ENCODE results near the gene PLEKHA1.
A peak's percentile ranks its signal among the peaks of the same experiment; 100 is the strongest.

The PLEKHA1 gene

DNA sequence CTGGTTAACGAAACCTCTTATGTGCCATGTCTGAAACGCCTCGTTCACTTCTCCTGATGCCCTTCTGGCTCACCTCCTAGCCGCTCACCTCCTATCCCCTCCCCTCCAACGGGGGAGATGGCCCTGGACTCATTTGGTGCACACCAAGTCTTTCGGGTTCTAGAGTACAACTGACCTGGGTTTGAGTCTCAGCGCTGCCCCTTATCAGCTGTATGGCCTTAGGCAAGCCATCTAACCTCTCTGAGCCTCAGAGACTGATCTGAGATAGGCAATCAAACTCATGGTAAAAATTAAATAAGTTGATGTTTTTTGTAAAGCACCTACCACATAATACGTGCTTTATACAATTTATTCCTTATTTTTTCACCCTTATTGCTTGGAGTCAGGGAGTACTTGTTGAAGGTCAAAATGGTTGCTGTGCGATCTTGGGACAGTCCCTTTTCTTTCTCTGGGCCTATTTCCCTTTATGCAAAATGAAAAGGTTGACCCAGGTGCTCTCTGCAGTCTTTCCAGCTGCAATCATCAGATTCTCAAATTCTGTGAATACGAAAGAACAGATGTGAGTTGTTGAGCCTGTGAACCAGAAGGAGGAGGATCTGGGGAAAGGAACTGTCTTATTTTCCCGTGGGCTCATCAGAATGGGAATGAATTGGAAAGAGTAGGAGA, 31.2 kb upstream of the PLEKHA1 start:
- no peak for DNase-seq
- Histone ChIP-seq H3K4me3 (ENCODE audit: low read depth, low read length) (no peak overlapping the region), H3K27me3 (replicated peaks) (no peaks in the 10 kb centered on the region), H3K36me3 (replicated peaks) (no peaks in the 10 kb centered on the region), H3K27ac (no peak overlapping the region)
- in situ Hi-C loops (cut with HindIII; ENCODE audit: low pct_ligation_motif_present, low sequenced_read_pairs): no loop called here
- TF ChIP-seq, protein P1, sequence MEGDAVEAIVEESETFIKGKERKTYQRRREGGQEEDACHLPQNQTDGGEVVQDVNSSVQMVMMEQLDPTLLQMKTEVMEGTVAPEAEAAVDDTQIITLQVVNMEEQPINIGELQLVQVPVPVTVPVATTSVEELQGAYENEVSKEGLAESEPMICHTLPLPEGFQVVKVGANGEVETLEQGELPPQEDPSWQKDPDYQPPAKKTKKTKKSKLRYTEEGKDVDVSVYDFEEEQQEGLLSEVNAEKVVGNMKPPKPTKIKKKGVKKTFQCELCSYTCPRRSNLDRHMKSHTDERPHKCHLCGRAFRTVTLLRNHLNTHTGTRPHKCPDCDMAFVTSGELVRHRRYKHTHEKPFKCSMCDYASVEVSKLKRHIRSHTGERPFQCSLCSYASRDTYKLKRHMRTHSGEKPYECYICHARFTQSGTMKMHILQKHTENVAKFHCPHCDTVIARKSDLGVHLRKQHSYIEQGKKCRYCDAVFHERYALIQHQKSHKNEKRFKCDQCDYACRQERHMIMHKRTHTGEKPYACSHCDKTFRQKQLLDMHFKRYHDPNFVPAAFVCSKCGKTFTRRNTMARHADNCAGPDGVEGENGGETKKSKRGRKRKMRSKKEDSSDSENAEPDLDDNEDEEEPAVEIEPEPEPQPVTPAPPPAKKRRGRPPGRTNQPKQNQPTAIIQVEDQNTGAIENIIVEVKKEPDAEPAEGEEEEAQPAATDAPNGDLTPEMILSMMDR (IDR thresholded peaks at IDR 0.05; ENCODE audit: low read depth, low read length, missing control alignments): no peak

DNA sequence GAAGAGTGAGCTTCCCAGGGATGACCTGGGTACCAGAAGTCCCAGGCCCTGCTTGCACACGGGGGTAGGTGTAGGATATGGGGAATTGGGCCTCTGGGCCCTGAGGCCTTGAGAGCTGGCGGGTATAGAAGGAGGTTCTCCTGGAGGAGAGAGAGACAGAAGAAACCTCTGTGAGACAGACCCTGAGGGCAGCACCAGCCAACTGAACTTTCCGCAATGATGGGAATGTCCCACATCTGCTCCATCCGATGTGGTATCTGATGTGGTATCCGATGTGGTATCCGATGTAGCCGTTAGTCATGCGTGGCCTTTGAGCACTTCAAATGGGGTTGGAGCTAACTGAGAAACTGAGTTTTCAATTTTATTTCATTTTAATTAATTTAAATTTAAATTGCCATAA, 30.6 kb upstream of the PLEKHA1 start:
- H3K27ac ChIP-seq: no peak overlapping the region
- TF ChIP-seq, protein P1 (IDR thresholded peaks at IDR 0.05; ENCODE audit: low read depth, low read length, missing control alignments): no peak
- H3K36me3 ChIP-seq (replicated peaks): no peaks in the 10 kb centered on the region
- no peaks in the 10 kb centered on the region for H3K27me3 ChIP-seq (replicated peaks)
- in situ Hi-C loops (cut with HindIII; ENCODE audit: low pct_ligation_motif_present, low sequenced_read_pairs): no loop called here
- H3K4me3 ChIP-seq (ENCODE audit: low read depth, low read length): no peak overlapping the region
- DNase-seq: no peak

DNA sequence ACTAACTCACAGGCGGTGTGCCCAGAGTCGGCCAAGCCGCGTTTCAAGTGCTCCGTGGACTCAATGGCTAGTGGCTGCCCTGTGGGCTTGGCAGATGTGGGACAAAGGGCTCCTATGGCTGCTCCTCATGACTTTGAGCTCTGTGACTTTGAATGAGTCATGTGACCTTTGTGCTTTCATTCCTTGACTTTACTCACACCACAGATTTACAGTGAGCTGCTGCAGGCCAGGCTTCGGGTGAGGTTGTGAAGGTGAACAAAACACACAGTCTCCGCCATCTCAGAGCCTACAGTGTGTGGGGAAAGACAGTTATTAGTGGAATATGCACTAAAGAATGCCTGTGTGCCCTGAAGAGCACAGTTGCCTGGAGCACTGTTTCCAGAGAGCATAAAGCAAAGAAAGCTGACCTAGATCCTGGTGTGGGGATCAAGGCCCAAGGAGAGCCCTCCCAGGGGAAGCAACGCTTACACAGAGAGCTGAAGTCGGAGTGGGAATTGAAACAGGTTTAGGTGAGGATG, 29.7 kb upstream of the PLEKHA1 start:
- H3K27me3 ChIP-seq (replicated peaks): no peaks in the 10 kb centered on the region
- H3K36me3 ChIP-seq (replicated peaks): no peaks in the 10 kb centered on the region
- no peak overlapping the region for H3K4me3 ChIP-seq (ENCODE audit: low read depth, low read length)
- TF ChIP-seq, protein P1 (IDR thresholded peaks at IDR 0.05; ENCODE audit: low read depth, low read length, missing control alignments): no peak
- H3K27ac ChIP-seq: no peak overlapping the region
- in situ Hi-C loops (cut with HindIII; ENCODE audit: low pct_ligation_motif_present, low sequenced_read_pairs): no loop called here
- DNase-seq: peak; percentile 20

DNA sequence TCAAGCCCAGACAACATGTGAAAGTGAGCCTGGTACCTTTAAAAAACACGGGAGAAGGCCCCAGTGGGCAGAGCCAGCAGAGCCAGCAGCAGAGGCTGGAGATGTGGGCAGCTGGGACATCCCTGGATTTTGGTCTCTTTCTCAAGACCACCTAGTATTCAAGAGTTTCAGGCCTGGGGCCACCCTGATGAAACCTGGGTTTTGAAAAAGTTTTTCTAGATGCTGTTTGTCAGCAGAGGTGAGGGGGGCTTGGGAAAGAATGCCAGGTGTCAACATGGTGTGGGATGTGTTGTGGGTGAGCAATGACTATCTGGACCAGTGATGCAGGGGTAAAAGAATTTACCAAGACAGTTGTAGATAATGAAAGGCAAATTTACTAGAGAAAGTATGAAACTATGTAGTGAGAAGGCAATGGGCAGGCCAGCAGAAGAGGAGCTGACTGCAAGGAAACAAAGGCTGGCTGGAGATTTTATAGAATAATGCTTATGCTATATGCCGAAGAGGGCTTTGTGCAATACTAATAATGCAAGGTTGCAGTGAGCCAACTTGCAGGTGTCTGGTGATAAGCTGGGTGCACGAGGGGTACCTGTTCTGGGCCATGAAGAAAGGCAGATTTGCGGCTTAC, 28.1 kb upstream of the PLEKHA1 start:
- in situ Hi-C loops (cut with HindIII; ENCODE audit: low pct_ligation_motif_present, low sequenced_read_pairs): no loop called here
- H3K27me3 ChIP-seq (replicated peaks): no peaks in the 10 kb centered on the region
- no peak for DNase-seq
- H3K4me3 ChIP-seq (ENCODE audit: low read depth, low read length): no peak overlapping the region
- TF ChIP-seq, protein P1 (IDR thresholded peaks at IDR 0.05; ENCODE audit: low read depth, low read length, missing control alignments): no peak
- H3K36me3 ChIP-seq (replicated peaks): no peaks in the 10 kb centered on the region
- no peak overlapping the region for H3K27ac ChIP-seq

DNA sequence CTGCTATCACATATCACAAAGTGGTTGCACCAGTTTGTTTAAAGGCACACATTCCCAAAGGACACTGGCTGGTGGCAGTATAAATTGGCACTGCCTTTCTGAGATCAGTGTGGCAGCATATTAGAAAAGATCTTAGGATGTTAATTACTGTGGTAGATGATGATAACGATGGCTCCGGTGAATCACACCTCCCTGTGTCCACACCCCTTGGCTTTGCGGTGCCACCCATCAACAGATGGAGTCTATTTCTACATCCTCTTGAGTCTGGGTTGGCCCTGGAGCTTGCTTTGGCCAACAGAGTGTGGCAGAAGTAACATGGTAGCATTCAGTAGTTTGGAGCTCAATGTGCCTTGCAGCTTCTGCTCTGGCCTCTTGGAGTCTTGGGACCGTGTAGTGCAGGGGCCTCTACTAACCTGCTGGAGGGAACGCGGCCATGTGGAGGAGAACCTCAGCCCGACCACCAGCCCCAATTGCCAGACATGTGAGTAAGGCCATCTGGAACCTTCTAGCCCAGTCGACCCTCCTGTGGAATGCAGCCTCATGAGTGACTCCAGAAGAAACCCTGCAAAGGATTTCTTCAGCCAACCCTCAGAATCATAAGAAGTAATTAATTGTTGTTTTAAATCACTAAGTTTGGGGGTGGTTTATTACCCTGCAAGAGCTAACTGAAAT, 27.2 kb upstream of the PLEKHA1 start:
- TF ChIP-seq, protein P1 (IDR thresholded peaks at IDR 0.05; ENCODE audit: low read depth, low read length, missing control alignments): no peak
- Histone ChIP-seq H3K4me3 (ENCODE audit: low read depth, low read length) (no peak overlapping the region), H3K36me3 (replicated peaks) (no peaks in the 10 kb centered on the region), H3K27ac (no peak overlapping the region), H3K27me3 (replicated peaks) (no peaks in the 10 kb centered on the region)
- no peak for DNase-seq
- in situ Hi-C loops (cut with HindIII; ENCODE audit: low pct_ligation_motif_present, low sequenced_read_pairs): no loop called here

All from brain microvascular endothelial cell (primary cell).